Measurements from ENCODE around the gene TRAPPC3. TPM values are rescaled to one million over a fixed set of nuclear protein-coding genes. Genes with fewer than 3 reads are reported as not detected.
A peak's percentile ranks its signal among the peaks of the same experiment; 100 is the strongest.

Gene TRAPPC3
- total RNA-seq, 1 experiment from 2014 or later, result 86.6 TPM

GRCh38 chr1:36101546-36101945 is 47.7 kb downstream of the TRAPPC3 start:
- intact Hi-C loops (cut with micrococcal nuclease; ENCODE audit: unreplicated experiment), result no loop called here
- Histone ChIP-seq H3K4me1 (ENCODE audit: insufficient read depth, low read length, poor library complexity, severe bottlenecking) (no peaks in the 10 kb centered on the region), H3K36me3 (ENCODE audit: insufficient read depth, low read length, poor library complexity, severe bottlenecking) (no peaks in the 10 kb centered on the region), H3K27me3 (replicated peaks; ENCODE audit: insufficient read depth, low read depth, low read length, poor library complexity) (no peaks in the 10 kb centered on the region), H3K9me3 (ENCODE audit: low read depth, low read length, poor library complexity, severe bottlenecking) (no peaks in the 10 kb centered on the region), H3K4me3 (ENCODE audit: low read depth, low read length, poor library complexity, severe bottlenecking) (no peak overlapping the region), H3K27ac (ENCODE audit: low read depth, low read length, poor library complexity, severe bottlenecking) (no peak overlapping the region)
- ChIA-PET CTCF (interaction anchor here (0.6 kb wide), 1 partner anchor 182 kb away, joined by 6 read pairs; no protein-coding TSS in a partner anchor), POLR2A (ENCODE audit: low non-redundant PET) (no interaction called here)
- TF ChIP-seq CTCF (conservative IDR thresholded peaks at IDR 0.05; ENCODE audit: low read depth, low read length), result no peak
- TF ChIP-seq EZH2 (IDR thresholded peaks at IDR 0.05; ENCODE audit: borderline replicate concordance, low read depth, low read length, poor library complexity, severe bottlenecking), result no peak
- no peak for DNase-seq (ENCODE audit: low spot score)
- no TSS peak for BruUV-seq (replicated peaks)

- no peaks in the 10 kb centered on the region for H3K9me3 ChIP-seq (ENCODE audit: low read depth, low read length, poor library complexity, severe bottlenecking)
- H3K4me1 ChIP-seq (ENCODE audit: insufficient read depth, low read length, poor library complexity, severe bottlenecking), result peaks cover 7% of the 10 kb centered on the region
- no peak overlapping the region for H3K27ac ChIP-seq (ENCODE audit: low read depth, low read length, poor library complexity, severe bottlenecking)
- H3K4me3 ChIP-seq (ENCODE audit: low read depth, low read length, poor library complexity, severe bottlenecking), result no peak overlapping the region
- POLR2A ChIA-PET (ENCODE audit: low non-redundant PET), result no interaction called here
- H3K27me3 ChIP-seq (replicated peaks; ENCODE audit: insufficient read depth, low read depth, low read length, poor library complexity), result no peaks in the 10 kb centered on the region
- peaks cover 9% of the 10 kb centered on the region for H3K36me3 ChIP-seq (ENCODE audit: insufficient read depth, low read length, poor library complexity, severe bottlenecking)
- intact Hi-C loops (cut with micrococcal nuclease; ENCODE audit: unreplicated experiment), result no loop called here
- CTCF ChIA-PET, result interaction anchor here (0.6 kb wide), 1 partner anchor 87 kb away, joined by 3 read pairs; no protein-coding TSS in a partner anchor
- BruUV-seq (replicated peaks), result no TSS peak
- no peak for DNase-seq (ENCODE audit: low spot score)
- TF ChIP-seq CTCF (conservative IDR thresholded peaks at IDR 0.05; ENCODE audit: low read depth, low read length) (no peak), EZH2 (IDR thresholded peaks at IDR 0.05; ENCODE audit: borderline replicate concordance, low read depth, low read length, poor library complexity, severe bottlenecking) (no peak)
These were observed 48.9 kb downstream of the TRAPPC3 start for GRCh38 chr1:36100376-36100775.

GRCh38 chr1:36099681-36100341 is 49.5 kb downstream of the TRAPPC3 start:
- peak; percentile 82 for DNase-seq (ENCODE audit: low spot score)
- H3K9me3 ChIP-seq (ENCODE audit: low read depth, low read length, poor library complexity, severe bottlenecking), result no peaks in the 10 kb centered on the region
- no peaks in the 10 kb centered on the region for H3K27me3 ChIP-seq (replicated peaks; ENCODE audit: insufficient read depth, low read depth, low read length, poor library complexity)
- peaks cover 14% of the 10 kb centered on the region for H3K36me3 ChIP-seq (ENCODE audit: insufficient read depth, low read length, poor library complexity, severe bottlenecking)
- TF ChIP-seq CTCF (conservative IDR thresholded peaks at IDR 0.05; ENCODE audit: low read depth, low read length) (peak; percentile 92), EZH2 (IDR thresholded peaks at IDR 0.05; ENCODE audit: borderline replicate concordance, low read depth, low read length, poor library complexity, severe bottlenecking) (no peak)
- no TSS peak for BruUV-seq (replicated peaks)
- H3K4me1 ChIP-seq (ENCODE audit: insufficient read depth, low read length, poor library complexity, severe bottlenecking), result peaks cover 7% of the 10 kb centered on the region
- no peak overlapping the region for H3K4me3 ChIP-seq (ENCODE audit: low read depth, low read length, poor library complexity, severe bottlenecking)
- no peak overlapping the region for H3K27ac ChIP-seq (ENCODE audit: low read depth, low read length, poor library complexity, severe bottlenecking)
- ChIA-PET POLR2A (ENCODE audit: low non-redundant PET) (no interaction called here), CTCF (interaction anchor here (0.6 kb wide), 2 partner anchors 88 to 198 kb away, joined by 3 to 5 read pairs; no protein-coding TSS in a partner anchor)
- intact Hi-C loops (cut with micrococcal nuclease; ENCODE audit: unreplicated experiment), result loop anchor here (1.0 to 5.0 kb wide), 5 partner anchors 32 to 320 kb away; no protein-coding TSS in a partner anchor
